HEK293T (cell line): ENCODE data around the gene LIN7C.
"Not testable (repeated sequence)": the region's sequence is repeated elsewhere in the genome, so short reads cannot be mapped to it uniquely, and the experiment has no call there.

ENCODE experiments used
- CTCF ChIA-PET: fragments of 350-600 bp; formaldehyde crosslinking; extraction: SDS; loops from one replicate; lab custom pipeline; 2021; ENCODE audit warnings: antibody characterized with exemption, inconsistent platforms; lab: Yijun Ruan, JAX
- POLR2A ChIA-PET: fragments of 350-600 bp; formaldehyde crosslinking; extraction: SDS; loops from one replicate; lab custom pipeline; 2020; ENCODE audit warnings: antibody characterized with exemption, inconsistent platforms; lab: Yijun Ruan, JAX
- DNase-seq: peaks from one replicate; pipeline ENCODE4 v3.0.0; 2012; ENCODE audit warnings: mixed read lengths; ENCODE audit errors: extremely low spot score
- ARNT ChIP-seq: fragments of 450-650 bp; IDR thresholded peaks from 2 replicates; pipeline ENCODE4 v1.6.1; 2017; ENCODE audit warnings: mild to moderate bottlenecking
- BHLHE40 ChIP-seq: fragments of 450-650 bp; IDR thresholded peaks from 2 replicates; pipeline ENCODE4 v1.6.1; 2016; ENCODE audit warnings: mild to moderate bottlenecking, moderate library complexity, borderline replicate concordance
- CTBP1 ChIP-seq: fragments of 450-650 bp; IDR thresholded peaks from 2 replicates; pipeline ENCODE4 v1.6.1; 2016; ENCODE audit warnings: borderline replicate concordance
- ELF4 ChIP-seq: fragments of 450-650 bp; IDR thresholded peaks from 2 replicates; pipeline ENCODE4 v1.6.1; 2017; ENCODE audit warnings: antibody characterized with exemption
- FOXA1 ChIP-seq: fragments of 450-650 bp; IDR thresholded peaks from 2 replicates; pipeline ENCODE4 v1.6.1; 2016; ENCODE audit warnings: mild to moderate bottlenecking
- FOXK2 ChIP-seq: fragments of 450-650 bp; IDR thresholded peaks from 2 replicates; pipeline ENCODE4 v1.6.1; 2016; ENCODE audit warnings: mild to moderate bottlenecking
- FOXM1 ChIP-seq: fragments of 450-650 bp; IDR thresholded peaks from 2 replicates; pipeline ENCODE4 v1.6.1; 2017; ENCODE audit warnings: mild to moderate bottlenecking, borderline replicate concordance
- HDGF ChIP-seq: fragments of 450-650 bp; IDR thresholded peaks from 2 replicates; pipeline ENCODE4 v1.6.1; 2017; ENCODE audit warnings: antibody characterized with exemption, borderline replicate concordance
- L3MBTL2 ChIP-seq: fragments of 450-650 bp; conservative IDR thresholded peaks from 2 replicates; pipeline ENCODE4 v1.6.1; 2016; ENCODE audit warnings: mild to moderate bottlenecking
- LEF1 ChIP-seq: fragments of 450-650 bp; IDR thresholded peaks from 2 replicates; pipeline ENCODE4 v1.6.1; 2017; ENCODE audit warnings: mild to moderate bottlenecking, borderline replicate concordance
- NFRKB ChIP-seq: fragments of 450-650 bp; IDR thresholded peaks from 2 replicates; pipeline ENCODE4 v1.6.1; 2016; ENCODE audit warnings: mild to moderate bottlenecking, moderate library complexity
- SP1 ChIP-seq: fragments of 450-650 bp; IDR thresholded peaks from 2 replicates; pipeline ENCODE4 v1.6.1; 2017
- SUZ12 ChIP-seq: fragments of 450-650 bp; IDR thresholded peaks from 2 replicates; pipeline ENCODE4 v1.6.1; 2016; ENCODE audit warnings: mild to moderate bottlenecking
- TARDBP ChIP-seq: fragments of 450-650 bp; IDR thresholded peaks from 2 replicates; pipeline ENCODE4 v1.6.1; 2016
- ZNF384 ChIP-seq: fragments of 450-650 bp; IDR thresholded peaks from 2 replicates; pipeline ENCODE4 v1.6.1; 2016
- TF ChIP-seq, protein P1 (sequence below): fragments of 450-650 bp; IDR thresholded peaks from 2 replicates; pipeline ENCODE4 v1.6.1; 2016

Gene LIN7C

GRCh38 chr11:27532652-27533325, 26.2 kb upstream of the LIN7C start:
- no peak for DNase-seq
- ChIA-PET CTCF (no interaction called here), POLR2A (interaction anchor here (0.6 to 0.7 kb wide), 2 partner anchors 293 to 469 kb away, joined by 3 read pairs; no protein-coding TSS in a partner anchor)
- TF ChIP-seq FOXK2 (no peak), FOXA1 (no peak), TARDBP (no peak), ZNF384 (no peak), ARNT (no peak), SUZ12 (no peak)

GRCh38 chr11:27528712-27529111, 22.1 kb upstream of the LIN7C start:
- no peak for DNase-seq
- TF ChIP-seq FOXA1 = no peak
- no peak for TF ChIP-seq FOXM1
- TF ChIP-seq L3MBTL2 = no peak
- TF ChIP-seq SUZ12 = no peak
- no peak for TF ChIP-seq FOXK2
- no peak for TF ChIP-seq TARDBP
- no peak for TF ChIP-seq ELF4
- no peak for TF ChIP-seq SP1
- TF ChIP-seq HDGF = no peak
- TF ChIP-seq ARNT = no peak
- TF ChIP-seq BHLHE40 = no peak
- TF ChIP-seq CTBP1 = no peak
- TF ChIP-seq, protein P1, sequence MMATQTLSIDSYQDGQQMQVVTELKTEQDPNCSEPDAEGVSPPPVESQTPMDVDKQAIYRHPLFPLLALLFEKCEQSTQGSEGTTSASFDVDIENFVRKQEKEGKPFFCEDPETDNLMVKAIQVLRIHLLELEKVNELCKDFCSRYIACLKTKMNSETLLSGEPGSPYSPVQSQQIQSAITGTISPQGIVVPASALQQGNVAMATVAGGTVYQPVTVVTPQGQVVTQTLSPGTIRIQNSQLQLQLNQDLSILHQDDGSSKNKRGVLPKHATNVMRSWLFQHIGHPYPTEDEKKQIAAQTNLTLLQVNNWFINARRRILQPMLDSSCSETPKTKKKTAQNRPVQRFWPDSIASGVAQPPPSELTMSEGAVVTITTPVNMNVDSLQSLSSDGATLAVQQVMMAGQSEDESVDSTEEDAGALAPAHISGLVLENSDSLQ = no peak
- no peak for TF ChIP-seq ZNF384
- CTCF ChIA-PET = no interaction called here
- POLR2A ChIA-PET = no interaction called here

DNA sequence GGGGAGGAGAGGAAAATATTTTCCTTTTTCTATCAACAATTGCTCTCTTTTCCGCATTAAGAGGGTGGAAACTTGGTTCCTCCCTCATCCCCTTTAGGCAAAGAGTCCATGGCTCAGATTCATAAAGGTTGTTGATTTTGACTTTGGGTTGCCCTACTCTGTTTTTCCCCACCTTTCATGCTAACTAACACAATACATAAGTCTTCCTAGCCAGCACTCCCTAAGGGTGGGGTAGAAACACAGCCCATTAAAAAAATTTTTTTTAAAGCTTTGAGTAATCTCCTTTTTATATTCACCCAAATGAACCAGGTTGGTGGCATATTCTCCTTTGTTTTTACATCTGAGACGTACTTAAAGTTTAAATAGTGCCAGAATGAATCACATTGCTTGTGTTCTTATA, 20.0 kb upstream of the LIN7C start:
- ChIA-PET POLR2A (no interaction called here), CTCF (no interaction called here)
- DNase-seq = no peak
- no peak for TF ChIP-seq SUZ12

- no peak for DNase-seq
- no peak for TF ChIP-seq LEF1
- TF ChIP-seq TARDBP = no peak
- TF ChIP-seq FOXM1 = no peak
- no peak for TF ChIP-seq SP1
- TF ChIP-seq SUZ12 = no peak
- no peak for TF ChIP-seq ELF4
- no peak for TF ChIP-seq L3MBTL2
- TF ChIP-seq, protein P1 = no peak
- no peak for TF ChIP-seq HDGF
- no peak for TF ChIP-seq FOXK2
- TF ChIP-seq FOXA1 = no peak
- no peak for TF ChIP-seq ARNT
- TF ChIP-seq ZNF384 = no peak
- no peak for TF ChIP-seq NFRKB
- TF ChIP-seq CTBP1 = no peak
- no peak for TF ChIP-seq BHLHE40
- ChIA-PET CTCF (no interaction called here), POLR2A (no interaction called here)
These were observed 19.4 kb upstream of the LIN7C start for GRCh38 chr11:27525824-27526516.

- no peak for TF ChIP-seq ARNT
- POLR2A ChIA-PET = no interaction called here
- CTCF ChIA-PET = no interaction called here
- no peak for DNase-seq
These were observed 17.6 kb upstream of the LIN7C start for GRCh38 chr11:27524155-27524554.

- POLR2A ChIA-PET = interaction anchor here (1.0 kb wide), 1 partner anchor 14 kb away, joined by 3 read pairs; no protein-coding TSS in a partner anchor
- CTCF ChIA-PET = no interaction called here
- TF ChIP-seq TARDBP (no peak), BHLHE40 (no peak)
- DNase-seq = no peak
These were observed 13.7 kb upstream of the LIN7C start for GRCh38 chr11:27520226-27520625.

- POLR2A ChIA-PET = no interaction called here
- DNase-seq = no peak
- CTCF ChIA-PET = no interaction called here
- no peak for TF ChIP-seq SUZ12
- no peak for TF ChIP-seq LEF1
- no peak for TF ChIP-seq L3MBTL2
- TF ChIP-seq ELF4 = no peak
- TF ChIP-seq CTBP1 = no peak
- no peak for TF ChIP-seq FOXM1
These were observed 11.9 kb upstream of the LIN7C start for GRCh38 chr11:27518518-27518917.

GRCh38 chr11:27517490-27517889, 10.9 kb upstream of the LIN7C start:
- DNase-seq, CTCF ChIA-PET, POLR2A ChIA-PET: not testable (repeated sequence)
